ENCODE measurements around the gene ARHGAP15. TPM values are rescaled to one million over a fixed set of nuclear protein-coding genes. Genes with fewer than 3 reads are reported as not detected.

Gene ARHGAP15
- polyA plus RNA-seq, 2 of the 4 experiments (the other 2 are of a cell fraction) = 0.34 TPM; not detected in 1

- FAIRE-seq (no peak), ATAC-seq (no peak), DNase-seq (ENCODE audit: low read depth in 1 of 2, low spot score in 1 of 2) (no peak)
- H3K4me3 ChIP-seq = no peak overlapping the region
- H3K4me1 ChIP-seq = no peaks in the 10 kb centered on the region
- TF ChIP-seq HDAC2 (IDR thresholded peaks at IDR 0.05) (no peak), ZFP36 (IDR thresholded peaks at IDR 0.05; ENCODE audit: borderline replicate concordance, partially characterized antibody) (no peak), CHD2 (IDR thresholded peaks at IDR 0.05; ENCODE audit: low read length, partially characterized antibody) (no peak), HOXA7 (CRISPR knock-in tag; IDR thresholded peaks at IDR 0.05) (no peak), CEBPB (IDR thresholded peaks at IDR 0.05) (no peak), HOXB5 (CRISPR knock-in tag; IDR thresholded peaks at IDR 0.05) (no peak), POLR2AphosphoS2 (conservative IDR thresholded peaks at IDR 0.05; ENCODE audit: low read length) (no peak), HES2 (IDR thresholded peaks at IDR 0.05) (no peak), EHF (CRISPR knock-in tag; IDR thresholded peaks at IDR 0.05) (no peak), JUNB (IDR thresholded peaks at IDR 0.05) (no peak), CTCF (IDR thresholded peaks at IDR 0.05) (no peak), HEYL (CRISPR knock-in tag; IDR thresholded peaks at IDR 0.05) (no peak), SREBF2 (IDR thresholded peaks at IDR 0.05) (no peak), HMGXB4 (CRISPR knock-in tag; IDR thresholded peaks at IDR 0.05; ENCODE audit: borderline replicate concordance) (no peak), MYC (IDR thresholded peaks at IDR 0.05; ENCODE audit: borderline replicate concordance, low read length) (no peak)
- H3K4me2 ChIP-seq = no peak overlapping the region
- H3K27ac ChIP-seq = no peak overlapping the region
- no peaks in the 10 kb centered on the region for H3K9me3 ChIP-seq
- ChIA-PET POLR2A (no interaction called here), CTCF (interaction anchor here (0.6 to 1.8 kb wide), 4 partner anchors 20 to 76 kb away, joined by 3 to 4 read pairs (median 3); no protein-coding TSS in a partner anchor)
- 37% methylated on average over 5 of the region's 5 CpGs for WGBS (ENCODE audit: missing lambda C conversion rate)
Observed at GRCh38 chr2:143183804-143184463, 54.7 kb downstream of the ARHGAP15 start.

GRCh38 chr2:143186876-143187275, 57.7 kb downstream of the ARHGAP15 start:
- TF ChIP-seq CEBPB (IDR thresholded peaks at IDR 0.05) = no peak
- TF ChIP-seq NR3C1 (IDR thresholded peaks at IDR 0.05) = no peak
- TF ChIP-seq FOSL2 (IDR thresholded peaks at IDR 0.05) = no peak
- no peak for TF ChIP-seq FOSL2 (CRISPR knock-in tag; IDR thresholded peaks at IDR 0.05)
- TF ChIP-seq CBX2 (IDR thresholded peaks at IDR 0.05; ENCODE audit: borderline replicate concordance, low read depth) = no peak
- no peak for TF ChIP-seq REST (IDR thresholded peaks at IDR 0.05)
- no peak for TF ChIP-seq HOXB5 (CRISPR knock-in tag; IDR thresholded peaks at IDR 0.05)
- TF ChIP-seq HES2 (IDR thresholded peaks at IDR 0.05) = no peak
- no peak for TF ChIP-seq TP53 (CRISPR knock-in tag; IDR thresholded peaks at IDR 0.05)
- TF ChIP-seq JUN (IDR thresholded peaks at IDR 0.05) = no peak
- no peak for TF ChIP-seq MAFK (IDR thresholded peaks at IDR 0.05; ENCODE audit: partially characterized antibody)
- no peak for TF ChIP-seq NPAS2 (CRISPR knock-in tag; IDR thresholded peaks at IDR 0.05; ENCODE audit: borderline replicate concordance)
- no peak for TF ChIP-seq ESRRA (IDR thresholded peaks at IDR 0.05; ENCODE audit: borderline replicate concordance, low read length)
- ATAC-seq = no peak
- Histone ChIP-seq H3K27ac (no peak overlapping the region), H3K4me2 (no peak overlapping the region), H3K9me3 (no peaks in the 10 kb centered on the region), H3K4me1 (no peaks in the 10 kb centered on the region), H3K4me3 (no peak overlapping the region)
- 32% methylated on average over 3 of the region's 3 CpGs for WGBS (ENCODE audit: missing lambda C conversion rate)
- POLR2A ChIA-PET = no interaction called here
- CTCF ChIA-PET = interaction anchor here (1.0 kb wide), 1 partner anchor 19 kb away, joined by 3 read pairs; no protein-coding TSS in a partner anchor
- DNase-seq (ENCODE audit: low read depth in 1 of 2, low spot score in 1 of 2) = no peak
- no peak for FAIRE-seq

Data from A549 (cell line).